ENCODE measurements around the gene PLA1A. TPM values are rescaled to one million over a fixed set of nuclear protein-coding genes. Genes with fewer than 3 reads are reported as not detected.

Gene PLA1A
- total RNA-seq (2022; extraction: Qiagen RNA extraction), result 0.17 to 0.53 TPM (median 0.30 TPM) in 5 replicates

GRCh38 chr3:119597548-119598288, at the start of gene PLA1A:
Gene PLA1A, plus strand, starts transcription at chr3:119597885. Its CDS starts 29 bp downstream, at chr3:119597914.

DNA sequence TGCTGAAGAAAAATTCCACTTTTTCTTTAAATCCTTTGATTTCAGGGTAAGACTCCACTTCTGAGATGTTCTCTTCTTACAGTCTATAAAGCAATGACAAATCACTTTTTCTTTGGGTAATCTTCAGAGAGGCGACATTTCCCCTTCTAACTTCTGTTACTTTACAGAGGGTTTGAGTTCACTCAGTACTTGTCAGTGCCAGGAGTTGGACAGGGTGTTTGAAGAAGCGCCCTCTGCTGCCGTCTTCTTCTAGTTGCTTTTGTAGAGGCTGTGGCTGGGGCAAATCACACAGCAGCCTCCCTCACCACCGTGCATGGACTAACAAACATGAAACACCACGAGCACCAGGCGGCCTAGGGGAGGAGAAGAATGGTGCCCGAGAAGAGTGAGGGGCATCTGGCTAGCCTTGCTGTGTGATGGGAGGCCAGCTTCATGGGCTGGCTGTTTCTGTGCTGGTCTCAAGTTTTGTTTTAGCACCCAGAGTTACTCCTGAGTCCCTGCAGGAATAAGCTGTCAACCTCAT, 38.2 kb upstream of the PLA1A start, which contains the start of gene CD80:
Gene CD80, minus strand, starts transcription at position 174 of the 523 bp plus-strand sequence. CDS start 1,886 bp downstream, outside the sequence.

GRCh38 chr3:119579366-119580066, 18.2 kb upstream of the PLA1A start, which contains the start of gene ADPRH:
Gene ADPRH, plus strand, starts transcription at chr3:119579492. Its CDS starts 2,678 bp downstream, at chr3:119582170.

DNA sequence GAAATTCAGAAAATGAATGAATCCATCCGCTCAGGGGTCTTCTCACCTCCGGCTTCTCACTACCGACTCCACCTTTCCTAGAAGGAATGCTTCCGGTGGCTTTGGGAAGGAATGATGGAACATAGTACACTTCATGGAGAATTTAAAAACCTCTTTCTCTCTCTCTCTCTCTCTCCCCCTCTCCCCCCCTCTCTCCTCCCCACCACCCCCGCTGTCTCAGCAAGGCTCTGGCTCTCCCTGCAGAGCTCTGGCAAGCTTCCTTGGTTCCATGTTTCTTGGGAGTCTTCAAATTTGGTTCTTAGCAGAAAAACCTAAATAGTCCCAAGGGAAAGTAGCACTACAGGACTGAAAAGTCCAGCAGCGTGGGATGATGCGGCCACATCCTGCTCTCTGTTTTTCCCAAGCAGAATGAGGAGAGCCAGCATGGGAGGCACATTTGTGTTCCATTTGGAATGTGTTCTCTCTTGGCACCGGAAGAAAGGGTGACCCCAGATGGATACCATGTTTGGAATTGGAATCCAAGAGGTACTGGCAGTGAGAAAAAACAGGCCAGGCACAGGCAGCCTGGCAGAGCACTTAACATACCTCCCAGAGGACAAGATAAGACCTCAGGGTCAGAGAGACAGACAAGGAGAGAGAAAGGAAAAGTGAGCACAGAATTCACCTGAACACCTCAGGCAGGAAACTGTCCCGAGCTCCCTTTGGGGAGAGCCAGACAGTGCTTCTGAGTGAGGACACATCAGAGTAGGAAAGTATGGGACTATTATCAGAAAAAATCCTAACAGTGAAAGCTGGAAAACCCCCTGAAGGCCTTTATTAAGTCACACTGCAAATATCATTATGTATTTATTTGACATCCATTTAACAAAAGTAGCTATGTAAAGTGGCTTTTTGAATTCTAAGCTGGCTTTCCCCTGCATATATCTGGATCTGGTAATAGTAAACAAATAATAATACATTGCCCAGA, 63.1 kb downstream of the PLA1A start, which contains the start of gene POPDC2:
Gene POPDC2, minus strand, starts transcription at position 116 of the 967 bp plus-strand sequence. CDS start 166 bp downstream, outside the sequence.

GRCh38 chr3:119676771-119677640, 79.3 kb downstream of the PLA1A start, which contains the start of gene COX17:
Gene COX17, minus strand, starts transcription at chr3:119677406. Its CDS starts 96 bp downstream, at chr3:119677310.

Other genes with a start within 250 kb of the PLA1A start
- gene TMEM39A, start 134.3 kb upstream of the PLA1A start, total RNA-seq (2022; extraction: Qiagen RNA extraction), result 21.2 to 24.4 TPM (median 23.8 TPM) in 5 replicates
- gene POGLUT1, start 128.9 kb upstream of the PLA1A start, total RNA-seq (2022; extraction: Qiagen RNA extraction), result 7.1 to 9.2 TPM (median 8.0 TPM) in 5 replicates
- gene TIMMDC1, start 99.3 kb upstream of the PLA1A start, total RNA-seq (2022; extraction: Qiagen RNA extraction), result 58.4 to 80.8 TPM (median 73.2 TPM) in 5 replicates
- gene CD80, start 38.3 kb upstream of the PLA1A start, total RNA-seq (2022; extraction: Qiagen RNA extraction), result 0.03 TPM in 1 of 5 replicates, not detected in the others
- gene ADPRH, start 18.4 kb upstream of the PLA1A start, total RNA-seq (2022; extraction: Qiagen RNA extraction), result 2.3 to 4.1 TPM (median 3.0 TPM) in 5 replicates
- 0.32 to 1.2 TPM (median 0.38 TPM) in 5 replicates for gene POPDC2, start 62.7 kb downstream of the PLA1A start, total RNA-seq (2022; extraction: Qiagen RNA extraction)
- 99.5 to 114 TPM (median 103 TPM) in 5 replicates for gene COX17, start 79.5 kb downstream of the PLA1A start, total RNA-seq (2022; extraction: Qiagen RNA extraction)
- gene CFAP91, start 105.1 kb downstream of the PLA1A start, total RNA-seq (2022; extraction: Qiagen RNA extraction), result 0.23 to 0.35 TPM (median 0.25 TPM) in 4 of 5 replicates, not detected in the other
- not detected in 5 replicates for gene NR1I2, start 184.2 kb downstream of the PLA1A start, total RNA-seq (2022; extraction: Qiagen RNA extraction)